Stimulated activated CD4-positive, alpha-beta T cell treated with anti-CD3 and anti-CD28 coated beads, TNF-alpha, amount 100 ng/mL, for 1 hour (primary cell): ENCODE results near the gene DSCAML1.

Experiments used
- DNase-seq, 3 donors: peaks; one replicate each; pipeline ENCODE4 v3.0.0-alpha.2; 2020; ENCODE audit warnings: low read depth in 3 of 3, low spot score in 1 of 3

The DSCAML1 gene

DNA sequence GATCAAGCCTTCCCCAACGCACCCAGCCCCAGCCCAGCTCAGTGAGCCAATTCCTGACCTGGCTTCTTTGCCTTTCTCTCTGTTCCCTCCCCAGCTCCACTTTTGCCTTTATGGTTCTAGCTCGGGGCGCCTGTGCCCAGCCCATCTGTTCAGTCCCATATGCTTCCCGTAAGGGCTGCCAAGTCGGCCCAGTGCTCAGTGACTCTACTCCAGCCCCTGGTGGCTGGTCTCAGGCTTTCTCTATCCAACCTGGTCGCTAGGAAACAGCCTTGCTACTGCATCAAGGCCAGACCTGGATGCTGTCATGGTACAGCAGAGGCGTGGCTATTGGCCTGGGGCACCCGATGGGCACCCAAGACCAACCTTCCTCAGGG lies 178.0 kb downstream of the DSCAML1 start:
- DNase-seq: no peak

DNA sequence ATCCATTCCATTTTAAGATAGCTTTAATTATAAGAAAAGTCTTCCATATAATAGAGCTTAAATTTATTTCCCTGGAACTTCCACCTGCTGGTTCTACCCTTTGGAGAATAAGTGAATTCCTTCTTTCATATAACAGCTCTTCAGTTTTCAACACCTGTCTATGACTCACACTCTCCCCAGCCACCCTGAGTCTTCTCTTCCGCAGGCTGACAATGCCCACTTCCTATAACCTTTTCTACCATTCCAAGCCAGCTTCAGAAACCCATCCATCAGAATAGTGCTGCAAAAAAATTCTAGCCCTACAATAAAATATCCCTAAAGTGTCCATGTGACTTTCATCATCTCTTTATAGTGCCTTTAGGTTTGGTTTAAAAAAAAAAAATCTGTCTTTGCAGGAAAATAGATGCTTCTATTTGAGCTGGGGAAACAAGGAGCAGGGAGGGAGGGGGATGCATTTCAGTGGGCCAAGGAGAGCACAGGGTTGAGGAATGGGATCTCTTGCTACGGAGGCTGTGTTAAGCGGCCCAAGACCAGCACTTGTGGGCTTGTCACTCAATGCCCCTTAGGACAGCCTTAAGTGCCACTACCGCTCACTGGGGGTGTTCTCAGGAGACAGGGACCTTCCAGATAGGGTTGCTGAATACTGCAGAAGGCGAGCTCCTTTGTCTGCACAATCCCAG lies 178.6 kb downstream of the DSCAML1 start:
- no peak for DNase-seq

DNA sequence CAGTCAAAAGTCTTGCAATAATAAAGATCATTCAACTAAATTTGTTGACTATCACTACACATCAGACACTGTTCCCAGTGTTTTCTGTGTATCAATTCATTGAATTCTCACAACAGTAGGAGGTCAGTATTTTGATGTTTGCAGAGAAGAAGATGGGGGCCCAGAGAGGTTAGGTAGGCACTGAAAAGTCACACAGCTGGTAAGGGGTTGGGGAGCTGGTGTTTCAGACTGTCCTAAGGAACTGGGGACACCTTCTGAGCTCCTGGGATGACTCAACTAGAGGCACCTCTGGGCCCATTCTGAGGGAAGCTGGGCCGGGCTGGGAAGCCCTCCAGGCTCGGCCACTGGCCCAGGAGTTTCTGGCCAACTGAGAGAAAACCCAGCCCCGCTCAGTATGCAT lies 180.0 kb downstream of the DSCAML1 start:
- no peak for DNase-seq

DNA sequence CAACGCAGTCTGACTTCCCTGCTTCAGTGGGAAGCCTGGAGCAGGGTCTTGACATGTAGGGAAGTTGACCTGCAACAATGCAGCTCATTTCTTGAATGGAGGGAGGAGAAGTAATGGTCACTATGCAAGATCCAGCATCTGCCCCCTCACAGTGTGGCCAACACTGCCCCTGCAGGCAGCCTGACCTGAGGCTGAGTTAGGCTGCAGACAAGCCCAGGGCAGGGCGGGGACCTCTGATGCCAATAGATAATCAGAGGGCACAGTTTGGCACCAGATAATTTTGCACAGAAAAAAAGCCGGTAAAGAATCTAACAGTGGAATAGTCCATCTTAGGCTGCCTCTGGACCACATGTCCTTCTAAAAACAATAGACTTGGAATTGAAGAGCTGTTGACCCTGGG lies 182.3 kb downstream of the DSCAML1 start:
- DNase-seq: no peak

DNA sequence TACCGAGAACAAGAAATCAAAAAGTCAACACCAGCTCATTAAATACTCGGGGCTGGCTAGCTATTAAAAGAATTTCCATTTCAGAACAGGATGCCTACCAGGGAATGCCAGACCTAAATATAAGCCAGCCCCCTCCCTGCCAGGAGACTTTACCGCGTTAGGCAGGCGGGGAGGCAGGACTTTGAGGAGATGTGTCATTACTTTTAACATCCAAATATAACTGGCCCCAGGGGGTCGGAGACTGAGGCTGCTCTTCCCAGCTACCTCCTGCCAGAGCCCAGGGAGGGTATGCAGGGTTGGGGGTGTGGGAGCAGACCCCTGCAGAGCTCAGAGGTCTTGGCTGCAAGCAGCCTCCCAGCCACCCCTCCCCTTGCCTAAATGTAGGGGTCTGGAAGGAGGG lies 183.5 kb downstream of the DSCAML1 start:
- DNase-seq: no peak

DNA sequence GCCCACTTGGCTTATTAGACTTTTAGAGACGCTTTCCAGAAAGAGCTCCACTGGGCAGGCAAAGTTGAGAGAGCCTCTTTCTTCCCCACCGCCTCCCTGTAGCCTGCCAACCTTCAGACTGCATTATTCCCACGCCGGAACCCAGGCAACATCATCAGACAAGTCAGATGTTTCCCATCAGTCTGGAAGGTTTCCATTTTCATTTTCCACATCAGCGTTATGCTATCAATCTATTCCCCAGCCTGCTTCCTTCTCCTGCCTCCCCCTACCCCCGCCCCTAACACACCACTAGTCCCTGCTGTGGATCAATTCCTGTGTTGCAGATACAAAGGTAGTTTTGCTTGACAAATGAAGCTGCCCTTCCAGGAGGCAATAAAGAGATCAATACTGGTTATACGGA lies 184.8 kb downstream of the DSCAML1 start:
- DNase-seq: no peak

DNA sequence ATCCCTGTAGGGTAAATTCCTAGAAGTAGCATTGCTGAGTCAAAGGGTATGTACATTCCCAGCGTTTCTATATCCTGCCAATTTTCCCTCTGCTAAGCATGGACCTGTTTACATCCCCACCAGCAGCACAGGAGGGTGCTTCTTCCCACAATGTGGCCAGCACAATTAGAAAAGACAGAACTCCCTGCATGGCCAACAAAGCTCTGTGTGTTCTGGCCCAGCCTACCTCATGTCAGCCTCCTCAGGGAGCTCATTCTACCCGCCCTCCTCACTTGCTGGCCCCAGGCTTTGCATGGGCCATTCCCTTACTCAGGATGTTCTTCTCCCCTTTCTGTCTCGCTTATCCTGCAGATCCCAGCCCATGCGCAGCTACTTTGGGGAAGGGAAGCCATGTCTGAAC lies 186.1 kb downstream of the DSCAML1 start:
- DNase-seq: no peak

DNA sequence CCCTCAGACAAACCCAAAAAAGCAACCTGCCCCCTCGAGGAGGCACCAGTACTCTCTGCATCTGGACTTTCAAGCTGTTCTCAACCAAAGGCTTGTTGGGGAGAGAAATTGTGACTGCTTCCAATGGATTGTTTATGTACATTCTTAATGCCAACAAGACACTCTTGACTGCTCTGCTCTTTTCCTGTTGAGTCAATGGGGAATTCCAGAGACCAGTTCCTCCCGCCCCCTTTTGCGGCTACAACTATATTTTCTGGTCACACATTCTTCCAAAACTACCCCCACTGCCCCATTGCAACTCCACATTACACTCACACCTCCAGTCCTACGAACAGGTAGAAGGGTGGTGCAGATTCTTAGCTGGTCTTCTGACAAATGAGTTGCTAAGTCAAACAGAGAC lies 187.0 kb downstream of the DSCAML1 start:
- DNase-seq: no peak

DNA sequence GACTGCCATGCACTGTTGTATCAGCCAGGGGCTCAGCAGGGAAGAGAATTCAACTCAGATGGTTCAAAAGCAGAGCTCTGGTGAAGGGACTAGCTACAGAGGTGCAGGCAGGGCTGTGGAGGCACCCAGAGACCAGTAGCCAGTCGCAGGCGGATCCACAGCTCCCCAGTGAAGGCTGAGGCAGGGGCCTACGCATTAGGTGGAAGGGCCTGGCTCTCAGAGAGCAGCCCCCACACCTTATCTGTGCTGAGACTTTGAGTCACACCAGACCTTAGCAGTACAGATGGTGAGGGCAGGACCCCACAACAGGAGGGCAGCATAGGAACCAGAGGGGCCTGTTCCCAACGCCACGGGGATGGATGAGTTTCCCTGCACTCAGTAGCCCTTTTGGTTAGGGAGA lies 189.6 kb downstream of the DSCAML1 start:
- DNase-seq: no peak

DNA sequence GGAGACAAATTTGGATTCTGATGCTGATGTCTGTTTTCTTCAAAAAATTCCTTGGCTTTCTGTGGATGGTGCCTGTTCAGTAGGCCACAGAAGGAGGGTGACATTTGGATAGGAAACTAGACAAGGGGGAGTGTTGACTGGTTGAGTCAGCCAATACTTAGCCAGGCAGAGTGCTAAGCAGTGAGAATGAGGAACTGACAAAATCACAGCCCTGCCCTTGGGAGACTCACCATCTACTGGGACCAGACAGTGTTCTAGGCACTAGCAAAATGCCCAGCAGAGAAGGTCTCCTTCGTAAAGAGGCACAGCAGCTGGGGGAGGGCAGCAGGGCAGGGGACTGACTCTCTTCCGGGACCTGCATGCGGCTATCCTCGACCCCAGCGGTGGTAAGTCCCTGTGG lies 190.2 kb downstream of the DSCAML1 start:
- no peak for DNase-seq

DNA sequence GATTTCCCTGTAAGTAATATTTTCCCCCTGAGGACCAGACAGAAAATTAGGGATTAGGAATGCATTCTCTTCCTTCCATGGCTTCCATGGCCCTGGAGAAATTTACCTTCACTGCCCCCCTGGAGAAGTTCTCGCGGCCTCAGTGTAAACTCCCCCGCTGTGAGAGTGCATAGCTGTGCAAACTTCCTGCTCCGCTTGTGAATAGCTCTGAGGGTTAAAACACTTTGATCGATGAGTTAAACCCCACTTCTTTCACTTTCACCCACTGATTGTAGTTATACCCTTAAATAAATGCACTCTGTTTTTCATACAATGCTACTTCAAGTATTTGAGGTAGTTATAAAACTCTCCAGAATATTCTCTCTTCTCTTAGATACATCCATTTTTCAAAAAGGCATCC lies 190.8 kb downstream of the DSCAML1 start:
- no peak for DNase-seq

DNA sequence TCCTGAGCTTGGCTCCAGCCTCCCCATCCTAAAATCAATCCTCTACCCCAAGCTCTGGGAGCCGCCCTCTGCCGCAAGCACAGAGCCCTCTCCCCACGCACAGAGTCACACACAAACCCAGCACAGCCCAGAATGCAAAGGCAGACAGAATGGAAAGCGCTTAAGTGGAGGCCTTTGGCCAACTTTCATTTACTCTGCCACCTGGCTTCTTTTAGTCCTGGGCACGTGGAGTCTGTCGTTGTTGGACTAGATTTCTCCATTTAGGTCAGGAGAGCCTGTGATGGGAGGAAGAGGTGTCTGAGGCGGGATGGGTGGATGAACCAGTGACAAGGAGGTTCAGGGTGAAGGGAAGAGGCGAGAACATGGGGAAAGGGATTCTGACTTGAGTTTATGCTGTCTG lies 191.7 kb downstream of the DSCAML1 start:
- no peak for DNase-seq

DNA sequence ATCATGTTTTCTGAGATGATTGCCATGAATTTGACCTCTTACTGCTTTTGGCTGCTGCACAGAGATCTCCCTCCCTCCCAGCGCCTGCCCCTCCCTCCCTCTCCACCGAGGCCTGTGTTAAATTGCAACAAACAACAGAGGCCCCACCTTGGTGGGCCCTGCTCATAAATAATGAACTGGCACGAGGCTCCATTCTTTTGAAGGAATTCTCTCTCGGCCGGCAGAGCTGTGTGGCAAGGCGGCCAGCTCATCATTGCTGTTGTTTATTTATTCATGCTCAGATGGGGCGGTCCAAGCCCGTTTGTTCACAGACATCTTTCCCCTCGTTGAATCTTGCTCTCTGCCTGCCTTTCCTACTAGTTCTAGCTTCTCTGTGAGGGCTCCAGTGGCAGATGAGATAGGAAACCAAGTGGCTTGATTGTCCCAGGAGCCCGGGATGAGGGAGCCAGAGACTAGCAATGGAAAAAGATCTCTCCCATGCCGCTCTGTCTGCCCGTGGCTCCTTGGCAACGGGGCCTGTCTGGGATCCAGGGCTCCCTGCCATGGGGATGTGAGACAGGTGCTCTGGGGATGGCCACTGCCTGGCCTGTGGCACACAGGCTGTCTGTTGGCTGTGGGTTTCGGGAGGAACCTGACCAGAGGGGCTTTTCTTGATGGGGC lies 192.6 kb downstream of the DSCAML1 start:
- no peak for DNase-seq

DNA sequence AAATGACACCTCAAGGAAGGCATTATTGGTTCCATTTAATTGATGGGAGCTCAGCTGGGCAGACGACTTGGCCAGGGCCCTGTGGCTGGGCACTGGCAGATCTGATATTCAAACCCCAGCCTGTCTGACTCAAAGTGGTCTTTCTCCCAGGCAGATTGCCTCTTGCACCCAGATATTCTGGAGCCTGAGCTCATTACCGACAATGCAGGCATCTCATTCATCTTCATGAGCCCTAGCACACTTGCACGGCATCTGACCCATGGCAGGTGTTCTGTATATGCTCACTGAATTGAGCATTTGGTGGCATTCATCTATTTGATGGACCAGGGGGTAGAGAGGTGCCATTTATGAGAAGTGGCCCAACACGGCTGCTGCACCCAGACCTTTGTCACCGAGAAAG lies 193.1 kb downstream of the DSCAML1 start:
- DNase-seq: no peak

DNA sequence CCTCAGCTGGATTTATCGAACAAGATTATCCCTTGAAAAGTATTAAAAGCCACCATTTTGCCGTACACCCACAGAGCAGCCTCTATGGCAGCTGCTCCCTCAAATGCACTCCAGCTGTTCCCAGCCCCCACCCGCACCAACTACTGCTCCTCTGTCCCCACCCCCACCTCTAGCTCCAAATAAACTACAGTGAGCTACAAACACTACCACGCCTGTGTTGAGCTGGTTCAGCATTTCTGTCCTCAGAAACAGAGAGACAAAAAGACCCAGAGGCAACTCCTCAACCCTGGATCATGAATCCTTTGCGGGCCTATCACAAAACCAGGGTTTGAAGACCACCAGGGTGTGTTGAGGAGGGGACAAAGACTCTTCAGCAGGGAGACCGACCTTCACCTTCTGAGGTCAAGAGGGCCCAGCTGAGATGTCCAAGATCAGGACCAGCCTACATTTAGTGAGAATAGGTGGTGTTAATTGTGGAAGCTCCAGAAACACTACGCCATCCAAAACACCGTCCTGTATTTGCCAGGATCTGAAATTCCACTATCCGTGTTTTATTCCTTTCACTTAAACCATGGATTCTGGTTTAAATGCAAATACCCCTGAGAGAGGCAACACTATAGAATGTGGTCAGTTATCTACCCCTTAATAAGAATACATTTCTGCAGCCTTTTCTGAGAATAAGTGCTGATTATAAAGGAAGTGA lies 195.9 kb downstream of the DSCAML1 start:
- no peak for DNase-seq

DNA sequence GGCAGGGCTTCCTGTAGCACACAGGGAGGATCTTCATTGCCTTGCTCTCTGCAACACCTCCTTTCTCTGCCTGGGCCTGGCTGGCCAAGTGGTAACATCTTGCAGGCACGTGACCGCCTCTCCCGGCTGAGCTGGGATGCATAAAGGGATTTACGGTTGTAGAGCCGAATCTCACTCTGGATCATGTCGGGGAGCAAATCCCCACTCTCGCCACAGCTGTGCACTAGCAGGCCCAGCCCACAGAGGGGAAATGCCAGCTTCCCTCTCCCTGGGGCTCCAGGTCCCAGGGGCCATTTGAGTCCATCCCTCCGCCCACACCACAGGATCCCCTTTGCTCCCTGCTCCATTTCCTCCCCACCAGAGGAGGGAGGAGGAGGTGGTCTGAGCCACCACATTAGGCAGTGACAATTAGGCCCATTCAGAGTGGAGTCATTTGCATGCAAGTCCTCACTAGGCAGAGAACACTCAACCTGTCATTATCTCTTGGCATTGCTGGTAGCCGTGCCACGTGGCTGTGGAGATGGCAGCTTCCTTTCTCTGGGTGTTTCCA lies 196.7 kb downstream of the DSCAML1 start:
- DNase-seq: no peak

DNA sequence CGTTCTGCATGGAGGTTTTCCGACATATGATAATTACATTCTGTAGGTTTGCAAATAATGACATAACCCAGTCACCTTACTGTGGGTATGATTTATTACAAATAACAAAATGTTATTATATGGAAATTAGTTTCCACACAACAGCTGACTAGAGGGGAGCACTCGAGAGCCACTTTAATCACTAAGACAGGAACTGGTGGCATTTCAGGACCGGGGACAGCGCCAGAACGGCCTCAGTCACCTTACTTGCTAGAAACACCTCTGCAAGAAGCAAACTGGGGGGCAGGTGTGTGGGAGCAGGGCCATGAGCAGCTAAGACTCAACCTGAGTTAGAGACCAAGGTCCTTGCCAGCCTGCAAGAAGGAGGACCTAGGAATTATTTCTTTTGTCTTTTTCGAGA lies 199.9 kb downstream of the DSCAML1 start:
- DNase-seq: peak in 1 of 3 donors; percentile 13

DNA sequence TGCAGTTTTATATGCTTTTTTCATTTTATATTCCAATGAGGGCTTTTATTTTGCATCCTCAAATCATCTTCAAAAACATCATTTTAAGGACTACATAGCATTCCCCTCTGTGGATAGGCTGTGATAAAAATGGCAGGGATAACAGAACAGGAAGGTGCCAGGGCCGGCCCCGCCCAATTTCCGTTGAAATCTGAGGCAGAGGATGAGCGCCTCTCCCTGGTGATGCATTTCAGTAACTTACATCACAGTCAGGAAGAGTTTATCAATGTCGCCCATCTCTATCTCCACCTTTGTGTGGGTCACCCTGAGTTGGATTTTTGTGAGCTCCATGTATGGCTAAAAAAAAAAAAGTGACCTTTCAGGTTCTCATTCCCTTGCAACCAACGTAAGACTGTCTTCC lies 201.6 kb downstream of the DSCAML1 start:
- no peak for DNase-seq

DNA sequence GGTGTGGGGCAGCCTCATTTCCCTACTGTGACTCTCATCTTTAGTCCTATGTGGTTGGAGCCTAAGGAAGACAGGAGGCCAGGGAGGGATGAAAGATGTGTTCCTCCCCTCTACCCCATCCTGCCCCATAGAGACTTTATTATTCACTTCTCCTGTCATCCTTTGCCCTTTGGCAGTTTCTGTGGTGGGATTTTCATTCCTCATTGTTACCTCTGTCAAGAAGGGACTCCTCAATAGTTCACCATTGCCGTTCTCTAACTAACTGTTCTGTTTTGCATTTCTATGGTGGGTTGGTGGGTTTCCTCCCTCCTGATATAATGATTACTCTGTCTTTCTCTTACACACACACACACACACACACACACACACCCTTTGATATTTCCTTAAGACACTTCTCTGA lies 202.3 kb downstream of the DSCAML1 start:
- DNase-seq: no peak

DNA sequence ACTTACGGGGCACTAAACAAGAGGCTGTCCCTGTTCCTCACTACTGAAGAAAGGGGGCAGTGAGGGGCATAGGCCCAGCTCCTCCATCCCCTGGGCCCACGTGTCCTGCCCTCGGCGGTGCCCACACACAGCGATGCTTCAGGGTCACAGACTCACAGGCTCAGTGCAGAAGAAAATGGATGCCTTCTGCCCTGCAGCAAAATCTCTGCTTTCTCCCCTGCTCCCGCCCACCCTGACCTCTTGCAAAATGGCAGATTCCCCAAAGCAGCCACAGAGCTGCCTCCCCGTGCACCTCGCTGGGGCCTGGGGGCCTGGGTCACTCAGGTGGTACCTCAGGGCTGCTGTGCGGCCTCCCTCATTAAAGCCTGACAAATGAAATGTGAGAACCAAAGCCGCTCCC lies 204.0 kb downstream of the DSCAML1 start:
- no peak for DNase-seq

DNA sequence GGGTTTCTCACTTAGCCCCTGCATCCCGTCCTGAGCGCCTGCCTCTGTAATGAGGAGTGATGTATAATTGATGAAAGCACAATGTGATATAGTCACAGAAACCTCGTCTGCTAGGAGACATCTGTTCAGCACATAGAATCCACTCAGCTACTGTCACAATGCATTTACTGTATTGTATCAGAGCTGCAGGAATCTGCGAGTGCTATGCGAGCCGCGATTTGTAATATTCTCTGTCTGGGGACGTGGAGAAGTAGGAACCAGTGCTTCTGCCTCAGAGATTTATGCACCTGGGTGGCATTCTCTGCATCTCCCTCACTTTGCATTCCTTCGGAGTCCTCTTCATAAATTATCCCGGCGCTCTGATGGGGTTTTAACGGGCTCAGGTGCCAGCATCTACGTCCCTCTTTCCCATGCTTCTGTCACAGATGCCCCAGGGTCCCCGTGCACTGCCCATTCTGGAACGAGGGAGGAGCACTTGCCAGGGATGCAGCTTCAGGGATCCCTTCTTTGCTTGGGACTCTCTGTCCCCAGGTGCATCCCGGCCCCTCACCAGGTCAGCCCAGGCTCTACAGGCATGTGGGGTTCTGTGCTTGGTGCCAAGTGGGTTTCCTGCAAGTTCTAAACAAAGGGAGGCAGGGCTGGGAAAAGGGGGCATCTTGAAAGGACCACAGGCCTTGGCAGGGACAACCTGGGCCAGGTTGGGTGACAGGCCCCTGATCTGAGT lies 205.5 kb downstream of the DSCAML1 start:
- DNase-seq: no peak

DNA sequence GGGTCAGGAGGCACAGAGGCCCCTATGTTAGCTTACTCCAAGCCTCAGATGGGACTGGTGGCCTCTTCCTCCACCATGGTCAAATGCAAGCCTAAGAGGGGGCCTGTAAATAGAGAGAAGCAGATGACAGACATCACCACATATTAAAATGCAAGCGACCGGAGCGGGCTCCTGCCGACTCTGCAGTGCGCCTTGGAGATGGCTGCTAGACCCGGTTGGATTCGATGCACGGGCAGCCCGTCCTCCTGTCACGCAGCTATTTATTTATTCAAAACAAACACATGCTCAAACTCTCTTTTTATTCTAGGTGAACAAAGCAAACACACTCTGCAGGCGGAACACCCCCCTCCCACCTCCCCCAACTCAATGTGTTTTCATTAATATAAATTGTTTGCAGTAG lies 208.0 kb downstream of the DSCAML1 start:
- no peak for DNase-seq
